GM12874 (cell line): ENCODE results near the gene RAB22A.

Experiments
- CTCF ChIP-seq: IDR thresholded peaks from 2 replicates; pipeline ENCODE4 v1.5.1; 2011; ENCODE audit warnings: low read depth, mild to moderate bottlenecking, control low read depth, low read length, moderate library complexity; ENCODE audit not compliant: insufficient read depth

Gene RAB22A

GRCh38 chr20:58321205-58321604 lies 11.7 kb downstream of the RAB22A start:
- no peak for TF ChIP-seq CTCF

- no peak for TF ChIP-seq CTCF
These were observed 12.6 kb downstream of the RAB22A start for GRCh38 chr20:58322083-58322482.

- no peak for TF ChIP-seq CTCF
These were observed 16.4 kb downstream of the RAB22A start for GRCh38 chr20:58325912-58326311.

GRCh38 chr20:58327211-58327610 lies 17.7 kb downstream of the RAB22A start:
- TF ChIP-seq CTCF = no peak

- TF ChIP-seq CTCF = no peak
These were observed 19.3 kb downstream of the RAB22A start for GRCh38 chr20:58328836-58329235.

GRCh38 chr20:58329711-58330110 lies 20.2 kb downstream of the RAB22A start:
- no peak for TF ChIP-seq CTCF

GRCh38 chr20:58330249-58330648 lies 20.7 kb downstream of the RAB22A start:
- no peak for TF ChIP-seq CTCF

- TF ChIP-seq CTCF = no peak
These were observed 21.2 kb downstream of the RAB22A start for GRCh38 chr20:58330687-58331086.
